ENCODE measurements around the gene DEAF1.

The DEAF1 gene

DNA sequence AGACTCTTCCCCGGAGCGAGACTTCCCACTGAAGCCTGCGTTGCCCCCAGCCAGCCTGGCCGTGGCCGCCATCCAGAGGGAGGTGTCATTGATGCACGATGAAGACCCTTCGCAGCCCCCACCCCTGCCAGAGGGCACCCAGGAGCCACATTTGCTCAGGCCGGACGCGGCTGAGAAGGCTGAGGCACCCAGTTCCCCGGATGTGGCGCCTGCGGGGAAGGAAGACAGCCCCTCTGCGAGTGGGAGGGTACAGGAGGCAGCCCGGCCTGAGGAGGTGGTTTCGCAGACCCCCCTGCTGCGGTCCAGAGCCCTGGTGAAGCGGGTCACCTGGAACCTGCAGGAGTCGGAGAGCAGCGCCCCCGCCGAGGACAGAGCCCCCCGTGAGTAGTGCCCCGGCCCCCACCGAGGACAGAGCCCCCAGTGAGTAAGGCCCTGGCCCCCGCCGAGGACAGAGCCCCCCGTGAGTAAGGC is 85.6 kb downstream of the DEAF1 start:
- no peak for DNase-seq (ENCODE audit: low read depth)

GRCh38 chr11:608791-609251 is 86.2 kb downstream of the DEAF1 start:
- no peak for DNase-seq (ENCODE audit: low read depth)

- no peak for DNase-seq (ENCODE audit: low read depth)
Observed at GRCh38 chr11:607971-608659, 86.9 kb downstream of the DEAF1 start.

GRCh38 chr11:607020-607780 is 87.8 kb downstream of the DEAF1 start:
- DNase-seq (ENCODE audit: low read depth): no peak

DNA sequence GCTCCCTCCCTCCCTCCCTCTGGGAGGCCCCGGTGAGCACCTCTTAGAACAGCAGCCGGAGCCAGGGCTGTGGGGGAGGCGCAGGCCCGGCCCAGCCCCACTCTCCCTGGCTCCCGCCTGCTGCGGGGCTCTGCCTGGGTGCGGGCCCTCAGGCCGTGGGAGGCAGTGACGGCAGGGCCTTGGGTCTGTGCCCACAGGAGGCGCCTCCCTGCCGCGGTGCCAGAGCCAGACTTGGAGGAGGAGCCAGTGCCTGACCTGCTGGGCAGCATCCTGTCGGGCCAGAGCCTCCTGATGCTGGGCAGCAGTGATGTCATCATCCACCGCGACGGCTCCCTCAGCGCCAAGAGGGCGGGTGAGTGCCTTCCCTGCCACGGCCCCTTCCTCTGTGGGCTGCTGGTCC is 88.8 kb downstream of the DEAF1 start:
- DNase-seq (ENCODE audit: low read depth): no peak

GRCh38 chr11:605286-606129 is 89.5 kb downstream of the DEAF1 start:
- DNase-seq (ENCODE audit: low read depth): no peak

- no peak for DNase-seq (ENCODE audit: low read depth)
Observed at GRCh38 chr11:603154-603553, 91.9 kb downstream of the DEAF1 start.

GRCh38 chr11:601573-602245 is 93.3 kb downstream of the DEAF1 start:
- no peak for DNase-seq (ENCODE audit: low read depth)

DNA sequence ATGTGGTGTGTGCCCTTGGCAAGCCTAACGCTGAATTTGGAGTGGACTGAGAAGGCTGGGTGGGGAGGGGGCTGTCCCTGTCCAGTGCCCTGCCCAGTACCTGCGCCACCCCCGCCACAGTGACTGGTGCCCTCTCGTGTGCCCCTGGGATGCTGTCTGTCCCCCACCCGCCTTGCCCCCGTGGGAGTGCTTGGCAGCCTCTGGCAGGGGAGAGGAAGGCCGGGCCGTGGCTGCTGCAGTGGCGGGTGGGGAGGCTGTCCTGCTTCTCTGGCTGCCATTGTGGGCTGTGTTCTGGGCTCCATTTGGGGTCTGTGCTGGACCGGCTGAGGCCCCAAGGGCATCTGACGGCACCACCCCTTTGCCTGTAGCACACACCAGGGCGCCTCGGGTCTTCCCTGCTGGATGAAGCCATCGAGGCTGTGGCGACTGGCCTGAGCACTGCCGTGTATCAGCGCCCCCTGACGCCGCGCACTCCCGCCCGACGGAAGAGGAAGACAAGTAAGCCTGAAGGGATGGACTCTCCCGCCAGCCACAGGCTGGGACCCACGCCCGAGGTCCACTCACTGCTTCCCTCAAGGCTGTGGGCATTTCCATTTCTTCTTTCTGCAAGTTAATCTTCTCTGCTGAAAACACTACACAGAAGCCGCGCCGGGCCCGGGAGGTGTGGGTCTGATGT is 96.9 kb downstream of the DEAF1 start:
- no peak for DNase-seq (ENCODE audit: low read depth)

GRCh38 chr11:597166-597725 is 97.8 kb downstream of the DEAF1 start:
- DNase-seq (ENCODE audit: low read depth): no peak

DNA sequence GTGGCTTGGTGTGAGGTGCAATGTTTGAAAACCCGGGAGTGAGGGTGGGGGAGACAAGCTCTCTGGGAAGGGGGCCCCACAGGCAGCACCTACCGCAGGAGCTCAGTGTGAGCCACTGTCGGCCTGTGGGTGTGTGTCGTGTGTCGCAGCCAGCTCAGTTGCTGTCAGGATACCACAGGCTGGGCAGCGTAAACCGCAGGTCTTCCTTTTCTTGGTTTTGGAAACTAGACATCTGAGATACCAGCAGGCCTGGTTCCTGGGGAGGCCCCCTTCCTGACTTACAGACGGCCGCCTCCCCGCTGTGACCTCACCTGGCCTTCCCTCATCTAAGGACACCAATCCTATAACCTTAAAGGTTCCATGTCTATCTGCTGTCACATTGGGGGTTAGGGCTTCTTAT is 98.6 kb downstream of the DEAF1 start:
- DNase-seq (ENCODE audit: low read depth): no peak

GRCh38 chr11:595400-595799 is 99.6 kb downstream of the DEAF1 start:
- no peak for DNase-seq (ENCODE audit: low read depth)
